Gastroesophageal sphincter (tissue), 4 donors: Measurements from ENCODE around the gene PPP3CA. TPM values are rescaled to one million over a fixed set of nuclear protein-coding genes. Genes with fewer than 3 reads are reported as not detected.
A peak's percentile ranks its signal among the peaks of the same experiment; 100 is the strongest.

Source experiments
- ATAC-seq: fragments of 150-250 bp; one replicate; pipeline ENCODE4 v1.9.1; 2016; ENCODE audit warnings: mild to moderate bottlenecking, moderate library complexity
- H3K27ac ChIP-seq, 4 donors: fragments of 200-600 bp; sonication (generic) in 3 of 4; 1 replicate in 3 of 4; 2 replicates in 1 of 4; pipeline ENCODE4 v1.5.1; 2016 to 2019
- H3K27me3 ChIP-seq: fragments of 200-600 bp; sonication (generic); one replicate; pipeline ENCODE4 v1.5.1; 2019
- H3K36me3 ChIP-seq, 2 donors: fragments of 200-600 bp; sonication (generic); one replicate each; pipeline ENCODE4 v1.5.1; 2019; ENCODE audit warnings: control low read depth in 1 of 2
- H3K4me1 ChIP-seq, 3 donors: fragments of 200-600 bp; sonication (generic); 1 replicate in 2 of 3; 2 replicates in 1 of 3; pipeline ENCODE4 v1.5.1; 2016 to 2019; ENCODE audit warnings: control low read depth in 2 of 3
- H3K4me3 ChIP-seq, 2 donors: fragments of 200-600 bp; sonication (generic); one replicate each; pipeline ENCODE4 v1.5.1; 2019; ENCODE audit warnings: mild to moderate bottlenecking in 1 of 2, moderate library complexity in 1 of 2
- H3K9me3 ChIP-seq, 3 donors: fragments of 200-600 bp; sonication (generic); one replicate each; pipeline ENCODE4 v1.5.1; 2017 to 2019; ENCODE audit warnings: control low read depth in 2 of 3
- EP300 ChIP-seq: sonication (generic); formaldehyde crosslinking; IDR thresholded peaks from one replicate; pipeline ENCODE4 v1.6.1; 2017; ENCODE audit warnings: antibody characterized with exemption, mild to moderate bottlenecking
- POLR2A ChIP-seq, 2 donors: fragments of 450-650 bp; IDR thresholded peaks; one replicate each; pipeline ENCODE4 v1.6.1; 2017; ENCODE audit warnings: antibody characterized with exemption in 2 of 2, mild to moderate bottlenecking in 2 of 2, moderate library complexity in 1 of 2
- POLR2AphosphoS5 ChIP-seq: sonication (generic); formaldehyde crosslinking; IDR thresholded peaks from one replicate; pipeline ENCODE4 v1.6.1; 2017; ENCODE audit warnings: antibody characterized with exemption
- WGBS, 2 donors: methylation state at CpG; one replicate each; pipeline ENCODE4 v1.1.5; 2018; ENCODE audit warnings: low coverage in 1 of 2; 5-methylcytosine and 5-hydroxymethylcytosine counted together
- total RNA-seq, 4 donors: library from RNA; depleted of rRNA; stranded (reverse); fragments of >200 nt; gene quantifications; one replicate each; pipeline ENCODE4 v1.1.0, GENCODE V29; 2016
- TF ChIP-seq, protein P1 (sequence below), 4 experiments: fragments of 200-600 bp in 2 of 4; fragments of 450-650 bp in 2 of 4; sonication (generic) in 1 of 4; IDR thresholded peaks; one replicate each; pipeline ENCODE4 v1.5.1; 2017 to 2019; ENCODE audit warnings: antibody characterized with exemption in 4 of 4, mild to moderate bottlenecking in 2 of 4, moderate library complexity in 2 of 4

The PPP3CA gene
- total RNA-seq, 4 donors from 2014 or later, result 21.1 to 29.2 (median 24.8) TPM

DNA sequence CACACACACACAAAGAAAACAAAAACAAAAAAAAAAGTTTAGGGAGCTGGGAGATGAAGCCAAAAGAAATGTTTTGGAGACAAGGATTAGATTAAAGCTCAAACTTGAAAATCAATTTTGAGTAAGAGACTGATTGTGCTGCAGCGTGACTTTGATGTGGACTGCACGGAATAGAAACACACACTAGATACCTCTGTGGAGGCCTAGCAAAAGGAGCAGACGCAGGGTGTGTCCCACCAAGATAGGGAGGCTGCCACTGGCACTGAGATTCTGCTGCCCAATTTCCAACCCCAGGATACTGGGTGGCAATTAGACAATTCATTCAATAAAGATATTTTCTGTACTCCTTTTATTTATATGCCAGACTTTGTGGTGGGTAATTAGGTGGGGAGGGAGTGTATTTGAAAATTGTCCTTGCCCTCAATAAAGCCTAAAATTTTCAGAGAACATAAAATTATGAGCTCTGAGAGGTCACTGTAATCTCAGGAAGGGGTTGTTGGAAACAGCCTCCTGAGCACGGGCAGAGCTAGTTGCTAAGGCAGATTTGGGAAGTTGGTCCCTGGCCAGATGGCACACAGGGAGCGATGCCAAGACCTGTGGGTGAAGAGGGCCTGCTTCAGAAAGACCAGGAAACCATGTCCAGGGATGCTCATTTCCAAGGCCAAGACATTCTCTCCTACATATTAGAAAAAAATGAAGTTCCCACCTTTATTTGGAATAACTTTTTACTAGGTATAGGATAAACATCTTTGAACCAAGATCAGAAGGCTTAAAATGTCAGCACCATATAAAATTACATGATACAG, 1.9 kb upstream of the PPP3CA start:
- Histone ChIP-seq H3K27ac (peak overlapping the region in 3 of 4 donors; percentile 53 to 97 (median 97)), H3K4me1 (peaks cover 0 to 30% (median 5%) of the 10 kb centered on the region in 3 donors), H3K36me3 (no peaks in the 10 kb centered on the region), H3K9me3 (no peaks in the 10 kb centered on the region), H3K4me3 (peak overlapping the region in 1 of 2 donors; percentile 98), H3K27me3 (no peaks in the 10 kb centered on the region)
- no peak for TF ChIP-seq EP300
- TF ChIP-seq POLR2A (IDR thresholded peaks at IDR 0.05), result no peak
- TF ChIP-seq POLR2AphosphoS5, result no peak
- TF ChIP-seq, protein P1, sequence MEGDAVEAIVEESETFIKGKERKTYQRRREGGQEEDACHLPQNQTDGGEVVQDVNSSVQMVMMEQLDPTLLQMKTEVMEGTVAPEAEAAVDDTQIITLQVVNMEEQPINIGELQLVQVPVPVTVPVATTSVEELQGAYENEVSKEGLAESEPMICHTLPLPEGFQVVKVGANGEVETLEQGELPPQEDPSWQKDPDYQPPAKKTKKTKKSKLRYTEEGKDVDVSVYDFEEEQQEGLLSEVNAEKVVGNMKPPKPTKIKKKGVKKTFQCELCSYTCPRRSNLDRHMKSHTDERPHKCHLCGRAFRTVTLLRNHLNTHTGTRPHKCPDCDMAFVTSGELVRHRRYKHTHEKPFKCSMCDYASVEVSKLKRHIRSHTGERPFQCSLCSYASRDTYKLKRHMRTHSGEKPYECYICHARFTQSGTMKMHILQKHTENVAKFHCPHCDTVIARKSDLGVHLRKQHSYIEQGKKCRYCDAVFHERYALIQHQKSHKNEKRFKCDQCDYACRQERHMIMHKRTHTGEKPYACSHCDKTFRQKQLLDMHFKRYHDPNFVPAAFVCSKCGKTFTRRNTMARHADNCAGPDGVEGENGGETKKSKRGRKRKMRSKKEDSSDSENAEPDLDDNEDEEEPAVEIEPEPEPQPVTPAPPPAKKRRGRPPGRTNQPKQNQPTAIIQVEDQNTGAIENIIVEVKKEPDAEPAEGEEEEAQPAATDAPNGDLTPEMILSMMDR (IDR thresholded peaks at IDR 0.05), result no peak
- ATAC-seq, result no peak
- 45 to 56% methylated on average over 4 of the region's 5 CpGs for WGBS, 2 donors

- H3K9me3 ChIP-seq, result no peaks in the 10 kb centered on the region
- no peaks in the 10 kb centered on the region for H3K36me3 ChIP-seq
- peaks cover 0 to 38% (median 5%) of the 10 kb centered on the region in 3 donors for H3K4me1 ChIP-seq
- H3K27me3 ChIP-seq, result no peaks in the 10 kb centered on the region
- ATAC-seq, result no peak
- peak overlapping the region; percentile 62 to 99 (median 97) for H3K27ac ChIP-seq
- 0 to 7% methylated on average over 1 to 6 of the region's 24 CpGs for WGBS, 2 donors
- H3K4me3 ChIP-seq, result peak overlapping the region; percentile 51 to 98
- TF ChIP-seq POLR2A (IDR thresholded peaks at IDR 0.05) (no peak), EP300 (no peak), POLR2AphosphoS5 (no peak)
- TF ChIP-seq, protein P1 (IDR thresholded peaks at IDR 0.05), result no peak
Measured at GRCh38 chr4:101348367-101348827, 1.1 kb upstream of the PPP3CA start.

GRCh38 chr4:101347557-101348366, 436 bp upstream of the PPP3CA start:
- WGBS, 2 donors, result 0% methylated on average over 35 of the region's 71 CpGs; no CpG with 5 or more reads in 1 of the 2 donors
- TF ChIP-seq, protein P1 (IDR thresholded peaks at IDR 0.05), result peak in 3 of 4 experiments; percentile 12 to 44 (median 41)
- TF ChIP-seq POLR2A (IDR thresholded peaks at IDR 0.05) (peak; percentile 46 to 71), POLR2AphosphoS5 (peak; percentile 83), EP300 (no peak)
- no peaks in the 10 kb centered on the region for H3K9me3 ChIP-seq
- no peaks in the 10 kb centered on the region for H3K36me3 ChIP-seq
- H3K4me3 ChIP-seq, result peak overlapping the region; percentile 92 to 98
- H3K27ac ChIP-seq, result peak overlapping the region; percentile 62 to 99 (median 97)
- peaks cover 0 to 42% (median 5%) of the 10 kb centered on the region in 3 donors for H3K4me1 ChIP-seq
- ATAC-seq, result peak; percentile 94
- H3K27me3 ChIP-seq, result no peaks in the 10 kb centered on the region

DNA sequence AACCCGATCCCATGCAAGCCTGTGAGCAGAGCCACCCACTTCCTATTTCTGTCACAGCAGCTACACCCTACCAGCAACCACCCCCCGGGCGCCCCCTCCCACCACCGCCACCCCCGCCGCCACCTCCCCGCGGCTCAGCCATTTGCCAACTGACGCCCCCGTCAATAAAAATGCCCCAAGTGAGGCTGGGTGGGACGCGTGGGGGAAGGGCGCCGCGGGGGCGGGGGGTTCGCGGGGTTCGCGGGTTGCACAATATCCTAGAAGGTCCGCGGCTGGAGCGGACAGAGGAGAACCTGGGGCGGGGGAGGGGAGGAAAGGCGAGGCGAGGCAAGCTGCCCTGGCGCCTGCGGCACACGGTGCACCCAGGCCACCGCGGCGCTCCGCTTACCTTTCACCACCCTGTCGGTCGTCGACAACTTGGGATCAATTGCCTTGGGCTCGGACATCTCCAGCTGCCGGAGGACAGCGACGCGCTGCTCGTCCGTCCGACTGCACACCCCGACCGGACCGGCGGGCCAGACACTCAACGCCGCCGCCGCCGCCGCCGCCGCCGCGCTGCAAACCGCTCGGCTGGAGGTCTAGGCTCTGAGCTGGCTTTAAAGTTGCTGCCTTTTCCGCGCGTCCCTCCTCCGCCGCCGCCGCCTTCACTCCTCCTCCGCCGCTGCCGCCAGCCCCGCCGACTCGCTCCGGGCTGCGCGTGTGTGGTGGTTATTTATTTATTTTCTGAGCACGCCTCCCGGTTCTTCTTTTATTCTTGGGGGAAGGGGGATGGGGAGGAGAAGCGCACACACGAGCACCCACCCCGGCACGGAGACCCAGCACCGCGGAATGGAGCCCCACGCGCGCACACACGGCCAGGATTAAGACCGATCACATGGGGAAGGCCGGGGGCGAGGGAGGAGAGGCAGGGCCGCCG, 717 bp downstream of the PPP3CA start:
- no peaks in the 10 kb centered on the region for H3K9me3 ChIP-seq
- 0% methylated on average over 1 of the region's 93 CpGs; no CpG with 5 or more reads in 1 of the 2 donors for WGBS, 2 donors
- peak overlapping the region; percentile 92 to 98 for H3K4me3 ChIP-seq
- peak; percentile 6 for ATAC-seq
- no peaks in the 10 kb centered on the region for H3K36me3 ChIP-seq
- H3K27ac ChIP-seq, result peak overlapping the region; percentile 55 to 99 (median 97)
- peaks cover 0 to 42% (median 5%) of the 10 kb centered on the region in 3 donors for H3K4me1 ChIP-seq
- H3K27me3 ChIP-seq, result no peaks in the 10 kb centered on the region
- TF ChIP-seq POLR2A (IDR thresholded peaks at IDR 0.05), result no peak
- TF ChIP-seq, protein P1 (IDR thresholded peaks at IDR 0.05), result peak in 1 of 4 experiments; percentile 12
- no peak for TF ChIP-seq EP300
